HepG2 (cell line): Measurements from ENCODE around the gene GABBR2. TPM values are rescaled to one million over a fixed set of nuclear protein-coding genes. Genes with fewer than 3 reads are reported as not detected.

Experiments
- ATAC-seq: fragments of 200-7000 bp; cut with Tn5 transposase; 3 replicates; pipeline ENCODE4 v1.9.1; 2020; ENCODE audit warnings: mild to moderate bottlenecking, moderate library complexity
- BruUV-seq: library from RNA; stranded (reverse); fragments of 400-500 nt; replicated peaks from 2 replicates; lab custom pipeline; 2021; lab: Mats Ljungman, UMichigan
- CTCF ChIA-PET: fragments of 300-600 bp; formaldehyde crosslinking; extraction: SDS; loops from one replicate; lab custom pipeline; 2021; ENCODE audit warnings: low total read pairs, inconsistent platforms, low intra/inter-chr PET ratio; lab: Yijun Ruan, JAX
- POLR2A ChIA-PET: fragments of 350-600 bp; sonication (Branson Sonifier 250); formaldehyde crosslinking; loops from one replicate; lab custom pipeline; 2020; ENCODE audit warnings: antibody characterized with exemption, inconsistent platforms; lab: Yijun Ruan, JAX
- DNase-seq: peaks from one replicate; pipeline ENCODE4 v3.0.0-alpha.2; 2015; ENCODE audit warnings: low spot score
- FAIRE-seq: peaks from 3 replicates; lab custom pipeline; 2011; peaks lifted over from hg19 to GRCh38; lab: Jason Lieb, UNC
- H2AFZ ChIP-seq: one replicate; pipeline ENCODE4 v1.6.1; 2011; ENCODE audit warnings: low read length, inconsistent platforms
- H3K27ac ChIP-seq: fragments of 300-600 bp; 3 replicates; pipeline ENCODE4 v1.8.0; 2011; ENCODE audit warnings: mixed run types, mild to moderate bottlenecking, mixed read lengths, low read length, inconsistent platforms; ENCODE audit not compliant: insufficient read depth; ENCODE audit errors: extremely low read length
- H3K27me3 ChIP-seq, 2 experiments: fragments of 200-600 bp in 1 of 2; 2 replicates in 1 of 2; 3 replicates in 1 of 2; pipeline versions ENCODE4 v1.6.0 to v1.8.0; 2011; ENCODE audit warnings: low read length in 2 of 2, mild to moderate bottlenecking in 2 of 2, moderate library complexity in 2 of 2, inconsistent platforms in 1 of 2; ENCODE audit not compliant: insufficient read depth in 2 of 2, control insufficient read depth in 1 of 2
- H3K36me3 ChIP-seq, 2 experiments: fragments of 200-600 bp in 1 of 2; replicated peaks in 1 of 2; 2 replicates in 1 of 2; 3 replicates in 1 of 2; pipeline versions ENCODE4 v1.5.1 to v1.8.0; 2011; ENCODE audit warnings: low read length in 2 of 2, inconsistent platforms in 1 of 2; ENCODE audit not compliant: insufficient read depth in 2 of 2, control insufficient read depth in 1 of 2
- H3K4me1 ChIP-seq: 2 replicates; pipeline ENCODE4 v1.5.1; 2012; ENCODE audit warnings: low read length, inconsistent platforms; ENCODE audit not compliant: insufficient read depth
- H3K4me2 ChIP-seq: 2 replicates; pipeline ENCODE4 v1.6.0; 2011; ENCODE audit warnings: low read depth, low read length, inconsistent platforms
- H3K4me3 ChIP-seq, 3 experiments: fragments of 200-600 bp in 1 of 3; sonication (generic), shearing (Covaris generic) in 1 of 3; replicated peaks in 1 of 3; 2 replicates each; pipeline ENCODE4 v1.5.1; 2011 to 2016; ENCODE audit warnings: low read length in 3 of 3, inconsistent platforms in 2 of 3, low read depth in 2 of 3, mild to moderate bottlenecking in 2 of 3, control low read depth in 1 of 3, mixed read lengths in 1 of 3; ENCODE audit not compliant: insufficient read depth in 1 of 3
- H3K79me2 ChIP-seq: one replicate; pipeline ENCODE4 v1.6.1; 2011; ENCODE audit warnings: low read length, inconsistent platforms; ENCODE audit not compliant: insufficient read depth
- H3K9ac ChIP-seq: 2 replicates; pipeline ENCODE4 v1.6.0; 2011; ENCODE audit warnings: mild to moderate bottlenecking, low read depth, low read length, inconsistent platforms; ENCODE audit not compliant: insufficient read depth
- H3K9me3 ChIP-seq: 2 replicates; pipeline ENCODE4 v1.5.1; 2012; ENCODE audit warnings: mild to moderate bottlenecking, low read length
- H4K20me1 ChIP-seq: 2 replicates; pipeline ENCODE4 v1.6.0; 2011; ENCODE audit warnings: inconsistent platforms, mild to moderate bottlenecking, low read length, moderate library complexity; ENCODE audit not compliant: insufficient read depth
- LCORL ChIP-seq, 2 experiments: fragments of 450-650 bp in 1 of 2; sonication (generic) in 1 of 2; formaldehyde crosslinking in 1 of 2; IDR thresholded peaks; 2 replicates each; pipeline versions ENCODE4 v1.5.0 to v1.6.1; 2017 to 2020; ENCODE audit warnings: antibody characterized with exemption in 1 of 2, missing genetic modification reagents in 1 of 2
- ZNF510 ChIP-seq: sonication (generic); formaldehyde crosslinking; IDR thresholded peaks from 2 replicates; pipeline ENCODE4 v1.4.0; 2020; ENCODE audit warnings: low read depth, mild to moderate bottlenecking, missing genetic modification reagents
- WGBS: methylation state at CpG from one replicate; pipeline ENCODE4 v1.1.6; 2017; ENCODE audit warnings: low lambda C conversion rate; 5-methylcytosine and 5-hydroxymethylcytosine counted together
- in situ Hi-C: cut with HindIII; loops from 2 replicates; pipeline ENCODE4 v1.10.0; 2017; ENCODE audit warnings: low pct_unique_long_range_greater_than_20kb; ENCODE audit not compliant: extremely low pct_ligation_motif_present
- intact Hi-C: fragments of 100-400 bp; cut with micrococcal nuclease; formaldehyde crosslinking; loops from one replicate; pipeline ENCODE4 v1.10.0; 2022; ENCODE audit not compliant: unreplicated experiment
- polyA plus RNA-seq, 8 experiments: library from polyadenylated mRNA; depleted of rRNA in 3 of 8; stranded (reverse) in 7 of 8; unstranded in 1 of 8; fragments of >200 nt; fragmentation: Illumina TruSeq in 4 of 8; extraction: Trizol in 4 of 8; gene quantifications; 2 replicates each; pipeline versions ENCODE4 v1.2.1 to v1.2.3, GENCODE V29; 2011 to 2016; ENCODE audit warnings: low read depth in 4 of 8, missing spikeins in 1 of 8, mixed read lengths in 1 of 8; ENCODE audit not compliant: insufficient read depth in 1 of 8
- total RNA-seq, 5 experiments: library from RNA; depleted of rRNA; stranded (reverse); fragments of >200 nt; fragmentation: Illumina TruSeq; extraction: Trizol; gene quantifications; 2 replicates each; pipeline ENCODE4 v1.2.3, GENCODE V29; 2016; ENCODE audit warnings: low read depth in 1 of 5
- TF ChIP-seq, protein P1 (sequence below): IDR thresholded peaks from 2 replicates; pipeline ENCODE4 v1.6.1; 2016; ENCODE audit warnings: low read depth, borderline replicate concordance
- TF ChIP-seq, protein P2 (sequence below): sonication (generic); formaldehyde crosslinking; IDR thresholded peaks from 2 replicates; pipeline ENCODE4 v1.4.0; 2020; ENCODE audit warnings: missing genetic modification reagents
- TF ChIP-seq, protein P3 (sequence below): sonication (generic); formaldehyde crosslinking; IDR thresholded peaks from 2 replicates; pipeline ENCODE4 v1.5.1; 2020; ENCODE audit warnings: missing genetic modification reagents, mild to moderate bottlenecking, borderline replicate concordance

GABBR2 gene
- total and polyA plus RNA-seq, 2 of the 13 experiments (the other 11 are each of a cell fraction or from before 2014, with no cell fraction given) = 0.02 TPM; not detected in 1

DNA sequence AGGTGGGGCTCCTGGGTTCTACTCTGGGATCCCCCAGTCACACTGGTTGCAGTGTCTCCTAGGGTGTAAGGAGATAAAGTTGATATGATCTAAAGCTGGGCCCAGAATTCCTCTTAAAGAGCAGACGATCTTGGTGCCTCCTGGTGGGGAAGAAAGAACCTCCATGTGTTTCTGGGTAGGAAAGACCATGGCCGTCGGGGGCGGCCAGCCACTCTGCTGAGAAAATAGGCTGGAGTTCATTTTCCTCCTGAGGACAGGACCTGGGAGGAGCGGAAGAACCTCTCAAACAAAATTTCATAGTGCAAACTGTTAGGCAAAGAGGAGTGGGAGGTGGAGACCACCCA lies 289.5 kb downstream of the GABBR2 start:
- no peak overlapping the region for H3K4me2 ChIP-seq
- intact Hi-C loops (no loop called here), in situ Hi-C loops (no loop called here)
- H3K9ac ChIP-seq = no peak overlapping the region
- FAIRE-seq (no peak), ATAC-seq (no peak), DNase-seq (no peak)
- H3K79me2 ChIP-seq = no peaks in the 10 kb centered on the region
- TF ChIP-seq, protein P1, sequence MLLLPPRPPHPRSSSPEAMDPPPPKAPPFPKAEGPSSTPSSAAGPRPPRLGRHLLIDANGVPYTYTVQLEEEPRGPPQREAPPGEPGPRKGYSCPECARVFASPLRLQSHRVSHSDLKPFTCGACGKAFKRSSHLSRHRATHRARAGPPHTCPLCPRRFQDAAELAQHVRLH (CRISPR knock-in tag) = no peak
- TF ChIP-seq, protein P2, sequence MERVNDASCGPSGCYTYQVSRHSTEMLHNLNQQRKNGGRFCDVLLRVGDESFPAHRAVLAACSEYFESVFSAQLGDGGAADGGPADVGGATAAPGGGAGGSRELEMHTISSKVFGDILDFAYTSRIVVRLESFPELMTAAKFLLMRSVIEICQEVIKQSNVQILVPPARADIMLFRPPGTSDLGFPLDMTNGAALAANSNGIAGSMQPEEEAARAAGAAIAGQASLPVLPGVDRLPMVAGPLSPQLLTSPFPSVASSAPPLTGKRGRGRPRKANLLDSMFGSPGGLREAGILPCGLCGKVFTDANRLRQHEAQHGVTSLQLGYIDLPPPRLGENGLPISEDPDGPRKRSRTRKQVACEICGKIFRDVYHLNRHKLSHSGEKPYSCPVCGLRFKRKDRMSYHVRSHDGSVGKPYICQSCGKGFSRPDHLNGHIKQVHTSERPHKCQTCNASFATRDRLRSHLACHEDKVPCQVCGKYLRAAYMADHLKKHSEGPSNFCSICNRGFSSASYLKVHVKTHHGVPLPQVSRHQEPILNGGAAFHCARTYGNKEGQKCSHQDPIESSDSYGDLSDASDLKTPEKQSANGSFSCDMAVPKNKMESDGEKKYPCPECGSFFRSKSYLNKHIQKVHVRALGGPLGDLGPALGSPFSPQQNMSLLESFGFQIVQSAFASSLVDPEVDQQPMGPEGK (CRISPR knock-in tag) = no peak
- no peak for TF ChIP-seq LCORL (IDR thresholded peaks at IDR 0.05)
- no peak for TF ChIP-seq LCORL (CRISPR knock-in tag; IDR thresholded peaks at IDR 0.05)
- TF ChIP-seq, protein P3, sequence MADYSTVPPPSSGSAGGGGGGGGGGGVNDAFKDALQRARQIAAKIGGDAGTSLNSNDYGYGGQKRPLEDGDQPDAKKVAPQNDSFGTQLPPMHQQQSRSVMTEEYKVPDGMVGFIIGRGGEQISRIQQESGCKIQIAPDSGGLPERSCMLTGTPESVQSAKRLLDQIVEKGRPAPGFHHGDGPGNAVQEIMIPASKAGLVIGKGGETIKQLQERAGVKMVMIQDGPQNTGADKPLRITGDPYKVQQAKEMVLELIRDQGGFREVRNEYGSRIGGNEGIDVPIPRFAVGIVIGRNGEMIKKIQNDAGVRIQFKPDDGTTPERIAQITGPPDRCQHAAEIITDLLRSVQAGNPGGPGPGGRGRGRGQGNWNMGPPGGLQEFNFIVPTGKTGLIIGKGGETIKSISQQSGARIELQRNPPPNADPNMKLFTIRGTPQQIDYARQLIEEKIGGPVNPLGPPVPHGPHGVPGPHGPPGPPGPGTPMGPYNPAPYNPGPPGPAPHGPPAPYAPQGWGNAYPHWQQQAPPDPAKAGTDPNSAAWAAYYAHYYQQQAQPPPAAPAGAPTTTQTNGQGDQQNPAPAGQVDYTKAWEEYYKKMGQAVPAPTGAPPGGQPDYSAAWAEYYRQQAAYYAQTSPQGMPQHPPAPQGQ (CRISPR knock-in tag) = no peak
- TF ChIP-seq ZNF510 (CRISPR knock-in tag) = no peak
- no peaks in the 10 kb centered on the region for H4K20me1 ChIP-seq
- ChIA-PET POLR2A (no interaction called here), CTCF (no interaction called here)
- no peaks in the 10 kb centered on the region for H3K9me3 ChIP-seq
- no peak overlapping the region for H3K27ac ChIP-seq
- H3K4me3 ChIP-seq = no peak overlapping the region
- no TSS peak for BruUV-seq
- H3K4me1 ChIP-seq = peaks cover 8% of the 10 kb centered on the region
- H2AFZ ChIP-seq = no peak overlapping the region
- 32% methylated on average over 4 of the region's 5 CpGs for WGBS
- no peaks in the 10 kb centered on the region for H3K36me3 ChIP-seq
- no peaks in the 10 kb centered on the region for H3K27me3 ChIP-seq
